Activated CD4-positive, alpha-beta memory T cell treated with anti-CD3 and anti-CD28 coated beads for 36 hours (primary cell): ENCODE data around the gene WDR33. TPM values are rescaled to one million over a fixed set of nuclear protein-coding genes. Genes with fewer than 3 reads are reported as not detected.

Source experiments
- CTCF ChIA-PET: fragments of 350-600 bp; sonication (Branson Sonifier 250); formaldehyde crosslinking; loops from one replicate; lab custom pipeline; 2021; ENCODE audit warnings: antibody characterized with exemption, inconsistent platforms; lab: Charles Lee
- POLR2A ChIA-PET: fragments of 350-600 bp; sonication (Branson Sonifier 250); formaldehyde crosslinking; loops from one replicate; lab custom pipeline; 2021; ENCODE audit warnings: antibody characterized with exemption; lab: Charles Lee
- DNase-seq: peaks from one replicate; pipeline ENCODE4 v3.0.0-alpha.2; 2020
- H3K27ac Mint-ChIP-seq: one replicate; pipeline ENCODE4 v1.8.0; 2021; ENCODE audit warnings: mixed read lengths
- H3K27me3 Mint-ChIP-seq: one replicate; pipeline ENCODE4 v1.8.0; 2021; ENCODE audit warnings: mixed read lengths
- H3K36me3 Mint-ChIP-seq: one replicate; pipeline ENCODE4 v1.8.0; 2021; ENCODE audit warnings: mixed read lengths
- H3K4me1 Mint-ChIP-seq: one replicate; pipeline ENCODE4 v1.8.0; 2021; ENCODE audit warnings: low read depth, mixed read lengths
- H3K4me3 Mint-ChIP-seq: one replicate; pipeline ENCODE4 v1.8.0; 2021; ENCODE audit warnings: mild to moderate bottlenecking, mixed read lengths
- H3K9me3 Mint-ChIP-seq: one replicate; pipeline ENCODE4 v1.8.0; 2021; ENCODE audit warnings: mixed read lengths
- intact Hi-C: fragments of 100-400 bp; cut with micrococcal nuclease; formaldehyde crosslinking; loops from one replicate; pipeline ENCODE4 v1.15.1; 2023
- total RNA-seq, 2 experiments: library from RNA; stranded (reverse); gene quantifications; one replicate each; pipeline ENCODE4 v1.2.3, GENCODE V29; 2021

Gene WDR33
- total RNA-seq, 2 experiments from 2014 or later, result 62.9 to 64.7 TPM

DNA sequence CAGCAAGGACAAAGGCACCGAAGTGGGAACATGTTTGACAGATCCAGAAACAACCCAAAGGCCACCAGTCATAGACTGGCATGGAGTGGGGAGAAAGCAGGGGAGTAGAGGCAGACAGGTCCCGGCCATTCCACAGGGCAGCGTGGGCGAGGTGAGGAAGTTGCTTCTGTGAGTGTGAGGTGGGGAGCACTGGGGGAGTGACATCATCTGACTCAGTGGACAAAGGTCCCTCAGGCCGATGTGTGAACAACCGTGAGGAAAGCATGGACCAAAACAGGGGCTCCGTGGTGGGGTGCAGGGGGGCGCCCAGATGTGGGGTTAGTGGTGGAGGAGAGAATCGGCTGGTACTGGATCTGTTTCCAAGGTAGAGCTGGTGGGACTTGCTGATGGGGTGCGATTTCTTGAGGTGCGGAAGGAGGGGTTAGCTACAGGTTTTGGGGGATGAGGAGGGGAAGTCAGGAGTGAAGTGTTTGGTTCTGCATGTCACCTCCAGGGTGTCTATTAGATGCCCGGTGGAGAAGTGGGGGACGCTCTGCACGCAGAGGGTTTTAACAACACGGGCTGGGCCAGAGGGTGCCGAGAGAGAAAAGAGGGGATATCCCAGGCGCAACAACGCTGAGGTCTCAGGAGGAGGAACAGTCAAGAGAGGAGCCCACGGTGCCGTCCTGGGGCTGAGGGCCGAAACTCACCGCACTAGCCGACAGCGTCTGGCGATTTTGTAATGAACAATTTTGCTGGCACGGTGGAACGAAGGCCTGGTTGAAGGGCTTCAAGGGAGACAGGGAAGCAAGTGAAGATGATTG, 112.2 kb downstream of the WDR33 start:
- H3K4me1 Mint-ChIP-seq, result peaks cover 21% of the 10 kb centered on the region
- no peak overlapping the region for H3K27ac Mint-ChIP-seq
- no peaks in the 10 kb centered on the region for H3K9me3 Mint-ChIP-seq
- no peak overlapping the region for H3K4me3 Mint-ChIP-seq
- DNase-seq, result no peak
- intact Hi-C loops, result no loop called here
- peaks cover 9% of the 10 kb centered on the region for H3K36me3 Mint-ChIP-seq
- ChIA-PET CTCF (no interaction called here), POLR2A (no interaction called here)
- H3K27me3 Mint-ChIP-seq, result no peaks in the 10 kb centered on the region

DNA sequence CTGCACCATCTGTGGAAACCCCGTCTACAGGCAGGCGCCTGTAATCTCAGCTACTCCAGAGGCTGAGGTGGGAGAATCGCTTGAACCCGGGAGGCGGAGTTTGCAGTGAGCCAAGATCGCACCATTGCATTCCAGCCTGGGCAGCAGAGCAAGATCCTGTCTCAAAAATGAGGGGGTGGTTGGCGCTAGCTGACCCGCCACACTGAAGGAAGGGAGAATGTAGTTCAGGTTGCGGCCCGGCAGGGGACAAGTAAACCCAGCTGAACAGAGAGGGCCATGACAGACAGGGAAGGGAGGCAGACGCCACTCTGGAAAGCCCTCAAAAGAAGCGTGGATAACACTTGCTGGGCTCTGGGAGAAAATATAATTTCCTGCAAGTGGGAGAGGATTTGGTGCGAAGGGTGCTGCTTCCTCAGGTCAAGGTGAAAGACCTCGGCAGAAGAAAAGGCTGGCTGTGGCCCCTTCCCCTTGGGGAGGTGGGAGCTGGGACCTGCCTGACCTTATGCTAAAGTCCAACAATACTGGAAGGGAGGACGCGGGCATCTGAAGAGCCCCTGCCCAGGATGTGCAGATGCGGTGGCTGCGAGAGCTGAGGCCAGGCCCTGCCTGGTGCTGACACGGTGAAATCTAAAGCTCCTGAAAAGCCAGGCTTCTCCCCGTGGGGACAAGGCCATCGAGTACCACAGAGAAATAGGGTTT, 113.3 kb downstream of the WDR33 start:
- no peak for DNase-seq
- H3K9me3 Mint-ChIP-seq, result no peaks in the 10 kb centered on the region
- H3K4me1 Mint-ChIP-seq, result peaks cover 12% of the 10 kb centered on the region
- no peak overlapping the region for H3K4me3 Mint-ChIP-seq
- ChIA-PET CTCF (no interaction called here), POLR2A (no interaction called here)
- no peaks in the 10 kb centered on the region for H3K27me3 Mint-ChIP-seq
- H3K27ac Mint-ChIP-seq, result no peak overlapping the region
- peaks cover 5% of the 10 kb centered on the region for H3K36me3 Mint-ChIP-seq
- intact Hi-C loops, result no loop called here

DNA sequence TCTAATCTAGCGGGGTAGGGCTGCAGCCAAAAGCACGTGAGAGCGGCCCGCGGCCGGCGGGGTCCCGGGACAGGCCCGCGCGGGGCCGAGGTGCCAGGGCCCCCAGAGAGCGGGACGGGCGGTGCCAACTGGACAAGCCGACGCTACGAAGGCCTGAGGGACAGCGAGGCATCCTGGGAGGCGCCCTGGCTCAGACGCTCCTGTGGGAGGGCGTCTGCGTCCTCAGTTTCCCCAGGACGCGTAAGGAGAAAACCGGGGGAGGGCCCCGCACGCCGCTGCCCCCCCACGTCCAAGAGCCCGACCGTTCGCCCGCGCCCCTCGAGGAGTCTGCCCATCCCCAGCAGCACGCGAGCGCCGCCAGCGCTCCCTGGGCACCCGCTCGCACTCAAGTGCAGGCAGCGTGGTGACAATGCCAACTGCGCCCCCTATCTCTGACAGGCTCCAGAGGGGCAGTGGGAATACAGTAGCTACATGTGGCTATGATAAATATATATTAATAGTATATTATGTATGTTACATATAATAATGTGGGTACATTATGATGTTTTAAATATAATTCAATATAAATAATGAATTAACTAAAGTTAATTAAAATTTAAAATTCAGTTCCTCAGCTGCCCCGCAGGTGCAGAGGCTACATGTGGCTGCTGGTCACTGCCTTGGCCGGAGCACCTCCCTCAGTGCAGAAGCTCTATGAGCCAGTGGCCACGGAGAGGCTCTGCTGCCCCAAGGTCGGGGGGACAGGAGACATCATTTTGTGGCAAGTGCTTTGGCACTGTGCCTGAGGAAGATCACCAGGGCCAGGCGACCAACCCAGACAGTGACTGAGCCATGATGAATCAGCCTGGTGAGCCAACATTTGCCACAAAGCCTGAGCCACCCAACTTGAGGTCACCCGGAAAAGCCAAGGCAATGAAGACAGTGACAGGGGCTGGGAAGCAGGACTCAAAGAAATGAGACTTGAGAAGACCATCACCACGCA, 115.2 kb downstream of the WDR33 start:
- DNase-seq, result peak; percentile 69
- H3K27ac Mint-ChIP-seq, result no peak overlapping the region
- intact Hi-C loops, result no loop called here
- H3K36me3 Mint-ChIP-seq, result no peaks in the 10 kb centered on the region
- ChIA-PET CTCF (interaction anchor here (0.6 to 1.7 kb wide), 5 partner anchors 9 to 104 kb away, joined by 3 to 8 read pairs (median 3); partner anchors contain the start of gene LIMS2), POLR2A (interaction anchor here (1.0 kb wide), 1 partner anchor 20 kb away, joined by 3 read pairs; no protein-coding TSS in a partner anchor)
- H3K9me3 Mint-ChIP-seq, result peaks cover 12% of the 10 kb centered on the region
- peaks cover 6% of the 10 kb centered on the region for H3K4me1 Mint-ChIP-seq
- no peak overlapping the region for H3K4me3 Mint-ChIP-seq
- H3K27me3 Mint-ChIP-seq, result no peaks in the 10 kb centered on the region

DNA sequence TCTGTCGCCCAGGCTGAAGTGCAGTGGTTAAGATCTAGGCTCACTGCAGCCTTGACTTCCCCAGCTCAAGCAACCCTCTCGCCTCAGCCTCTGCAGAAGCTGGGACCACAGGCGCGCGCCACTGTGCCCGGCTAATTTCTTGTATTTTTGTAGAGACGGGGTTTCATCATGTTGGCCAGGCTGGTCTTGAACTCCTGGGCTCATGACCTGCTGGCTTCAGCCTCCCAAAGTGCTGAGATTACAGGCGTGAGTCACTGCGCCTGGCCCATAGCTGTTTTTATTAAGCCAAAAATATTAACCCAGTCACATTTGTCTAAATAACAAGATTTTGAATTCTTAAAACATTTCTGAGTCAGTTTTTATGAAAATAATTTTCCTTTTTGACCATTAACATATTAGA, 116.0 kb downstream of the WDR33 start:
- no peak overlapping the region for H3K27ac Mint-ChIP-seq
- H3K36me3 Mint-ChIP-seq, result no peaks in the 10 kb centered on the region
- no peak for DNase-seq
- intact Hi-C loops, result no loop called here
- POLR2A ChIA-PET, result no interaction called here
- H3K4me3 Mint-ChIP-seq, result no peak overlapping the region
- no peaks in the 10 kb centered on the region for H3K27me3 Mint-ChIP-seq
- no peaks in the 10 kb centered on the region for H3K4me1 Mint-ChIP-seq
- CTCF ChIA-PET, result interaction anchor here (1.1 to 1.7 kb wide), 2 partner anchors 103 kb away, joined by 4 to 8 read pairs; no protein-coding TSS in a partner anchor
- H3K9me3 Mint-ChIP-seq, result peaks cover 20% of the 10 kb centered on the region

DNA sequence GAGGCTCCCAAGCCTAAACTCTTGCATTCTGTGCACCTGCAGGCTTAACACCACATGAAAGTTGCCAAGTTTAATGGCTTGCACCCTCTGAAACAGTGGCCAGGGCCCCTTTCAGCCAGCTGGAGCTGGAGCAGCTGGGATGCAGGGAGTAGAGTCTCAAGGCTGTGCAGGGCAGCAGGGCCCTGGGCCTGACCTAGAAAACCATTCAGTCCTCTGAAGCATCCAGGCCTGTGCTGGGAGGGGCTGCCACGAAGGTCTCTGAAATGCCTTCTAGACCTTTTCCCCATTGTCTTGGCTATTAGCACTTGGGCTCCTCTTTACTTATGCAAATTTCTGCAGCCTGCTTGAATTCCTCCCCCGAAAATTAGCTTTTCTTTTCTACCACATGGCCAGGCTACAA, 120.3 kb downstream of the WDR33 start:
- Mint-ChIP-seq H3K36me3 (peaks cover 5% of the 10 kb centered on the region), H3K9me3 (peaks cover 34% of the 10 kb centered on the region), H3K27ac (no peak overlapping the region), H3K4me3 (no peak overlapping the region), H3K4me1 (no peaks in the 10 kb centered on the region), H3K27me3 (peaks cover 4% of the 10 kb centered on the region)
- no peak for DNase-seq
- ChIA-PET POLR2A (no interaction called here), CTCF (no interaction called here)
- intact Hi-C loops, result no loop called here

DNA sequence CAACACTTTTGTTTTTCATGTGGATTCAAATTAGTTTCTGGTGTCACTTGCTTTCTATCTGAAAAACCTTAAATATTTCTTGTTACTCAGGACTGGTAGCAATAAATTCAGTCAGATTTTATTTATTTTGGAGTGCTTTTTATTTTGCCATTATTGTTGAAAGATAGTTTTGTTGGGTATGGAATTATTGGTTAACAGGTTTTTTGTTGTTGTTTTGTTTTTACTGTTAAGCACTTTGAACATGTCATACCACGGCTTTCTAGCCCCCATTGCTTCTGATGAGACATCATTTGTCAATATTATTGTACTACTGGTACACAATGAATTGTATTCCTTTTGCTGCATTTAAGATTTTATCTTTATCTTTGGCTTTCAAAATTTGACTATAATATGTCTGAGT, 122.6 kb downstream of the WDR33 start:
- POLR2A ChIA-PET, result no interaction called here

DNA sequence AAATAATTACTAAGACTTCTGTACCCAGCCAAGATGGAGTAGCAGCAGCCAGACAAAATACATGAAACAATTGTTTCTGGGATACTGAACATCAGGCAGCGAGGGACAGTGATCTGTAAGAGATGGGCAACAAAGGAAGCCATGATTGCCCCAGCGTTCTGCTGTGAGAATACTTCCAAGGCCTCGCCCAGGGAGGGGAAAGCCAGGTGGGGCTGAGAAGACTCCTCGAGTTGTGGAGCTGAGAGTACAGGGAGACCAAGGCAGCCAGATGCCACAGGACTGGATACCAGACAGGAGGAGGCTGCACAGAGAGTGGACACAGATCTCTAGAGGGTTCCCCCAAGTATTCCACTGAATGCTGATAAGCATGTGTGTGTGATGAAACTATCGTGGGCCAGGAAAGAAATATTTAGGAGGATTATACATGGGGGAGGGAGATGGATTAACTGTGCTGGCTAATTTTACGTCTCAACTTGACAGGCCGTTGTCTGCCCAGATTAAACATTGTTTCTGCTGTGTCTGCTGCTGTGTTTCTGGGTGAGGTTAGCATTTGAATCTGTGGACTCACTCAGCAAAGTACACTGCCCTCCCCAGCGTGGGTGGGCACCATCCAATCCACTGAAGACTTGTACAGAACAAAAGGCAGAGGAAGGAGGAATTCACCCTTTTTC, 125.4 kb downstream of the WDR33 start:
- intact Hi-C loops, result no loop called here
- H3K4me3 Mint-ChIP-seq, result no peak overlapping the region
- H3K4me1 Mint-ChIP-seq, result no peaks in the 10 kb centered on the region
- ChIA-PET CTCF (no interaction called here), POLR2A (no interaction called here)
- no peak for DNase-seq
- peaks cover 5% of the 10 kb centered on the region for H3K36me3 Mint-ChIP-seq
- H3K27me3 Mint-ChIP-seq, result peaks cover 4% of the 10 kb centered on the region
- H3K27ac Mint-ChIP-seq, result no peak overlapping the region
- peaks cover 20% of the 10 kb centered on the region for H3K9me3 Mint-ChIP-seq

More for the DNA sequence above, 122.6 kb downstream of the WDR33 start:
- peaks cover 4% of the 10 kb centered on the region for H3K27me3 Mint-ChIP-seq
- peaks cover 34% of the 10 kb centered on the region for H3K9me3 Mint-ChIP-seq
- no peak for DNase-seq
- H3K36me3 Mint-ChIP-seq, result peaks cover 5% of the 10 kb centered on the region
- H3K27ac Mint-ChIP-seq, result no peak overlapping the region
- no peak overlapping the region for H3K4me3 Mint-ChIP-seq
- no peaks in the 10 kb centered on the region for H3K4me1 Mint-ChIP-seq
- CTCF ChIA-PET, result no interaction called here
- intact Hi-C loops, result no loop called here

DNA sequence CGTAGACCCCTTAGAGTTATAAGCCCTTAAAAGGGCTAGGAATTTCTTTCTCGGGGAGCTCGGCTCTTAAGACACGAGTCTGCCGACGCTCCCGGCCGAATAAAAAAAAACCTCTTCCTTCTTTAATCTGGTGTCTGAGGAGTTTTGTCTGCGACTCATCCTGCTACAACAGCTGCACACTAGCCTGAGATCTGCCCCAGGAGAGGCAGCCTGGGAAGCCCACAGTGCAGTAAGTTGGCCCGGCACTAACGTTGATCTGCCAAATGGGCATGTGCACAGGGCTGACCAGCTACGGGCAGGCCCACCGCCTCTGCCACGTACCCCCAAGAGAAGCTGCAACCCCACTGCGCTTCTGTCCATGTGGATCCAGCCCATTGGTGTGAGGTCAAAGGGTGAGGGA, 127.2 kb downstream of the WDR33 start:
- intact Hi-C loops, result no loop called here
- H3K27ac Mint-ChIP-seq, result no peak overlapping the region
- peaks cover 2% of the 10 kb centered on the region for H3K36me3 Mint-ChIP-seq
- DNase-seq, result no peak
- H3K4me1 Mint-ChIP-seq, result no peaks in the 10 kb centered on the region
- POLR2A ChIA-PET, result no interaction called here
- no peak overlapping the region for H3K4me3 Mint-ChIP-seq
- H3K27me3 Mint-ChIP-seq, result peaks cover 4% of the 10 kb centered on the region
- CTCF ChIA-PET, result no interaction called here
- peaks cover 9% of the 10 kb centered on the region for H3K9me3 Mint-ChIP-seq

DNA sequence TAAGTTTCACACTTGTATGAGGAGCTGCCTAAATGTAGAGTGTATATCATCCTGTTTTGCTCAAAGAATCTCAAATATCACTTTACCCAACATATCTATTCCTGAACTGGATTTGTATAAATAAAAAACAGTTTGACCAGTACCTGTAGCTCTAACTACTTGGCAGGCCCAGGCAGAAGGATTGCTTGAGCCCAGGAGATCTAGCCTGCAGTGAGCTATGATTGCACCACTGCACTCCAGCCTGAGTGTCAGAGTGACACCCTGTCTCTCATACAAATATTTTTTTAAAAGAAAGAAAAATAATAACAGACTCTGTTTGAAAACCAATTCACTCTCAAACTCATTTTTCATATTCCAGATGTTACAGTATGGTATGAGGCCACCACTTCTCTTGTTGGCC, 127.9 kb downstream of the WDR33 start:
- Mint-ChIP-seq H3K9me3 (peaks cover 2% of the 10 kb centered on the region), H3K27me3 (peaks cover 3% of the 10 kb centered on the region), H3K4me1 (no peaks in the 10 kb centered on the region), H3K36me3 (no peaks in the 10 kb centered on the region), H3K4me3 (no peak overlapping the region), H3K27ac (no peak overlapping the region)
- DNase-seq, result no peak
- POLR2A ChIA-PET, result no interaction called here
- intact Hi-C loops, result no loop called here
- CTCF ChIA-PET, result interaction anchor here (0.9 kb wide), 1 partner anchor 33 kb away, joined by 5 read pairs; no protein-coding TSS in a partner anchor

DNA sequence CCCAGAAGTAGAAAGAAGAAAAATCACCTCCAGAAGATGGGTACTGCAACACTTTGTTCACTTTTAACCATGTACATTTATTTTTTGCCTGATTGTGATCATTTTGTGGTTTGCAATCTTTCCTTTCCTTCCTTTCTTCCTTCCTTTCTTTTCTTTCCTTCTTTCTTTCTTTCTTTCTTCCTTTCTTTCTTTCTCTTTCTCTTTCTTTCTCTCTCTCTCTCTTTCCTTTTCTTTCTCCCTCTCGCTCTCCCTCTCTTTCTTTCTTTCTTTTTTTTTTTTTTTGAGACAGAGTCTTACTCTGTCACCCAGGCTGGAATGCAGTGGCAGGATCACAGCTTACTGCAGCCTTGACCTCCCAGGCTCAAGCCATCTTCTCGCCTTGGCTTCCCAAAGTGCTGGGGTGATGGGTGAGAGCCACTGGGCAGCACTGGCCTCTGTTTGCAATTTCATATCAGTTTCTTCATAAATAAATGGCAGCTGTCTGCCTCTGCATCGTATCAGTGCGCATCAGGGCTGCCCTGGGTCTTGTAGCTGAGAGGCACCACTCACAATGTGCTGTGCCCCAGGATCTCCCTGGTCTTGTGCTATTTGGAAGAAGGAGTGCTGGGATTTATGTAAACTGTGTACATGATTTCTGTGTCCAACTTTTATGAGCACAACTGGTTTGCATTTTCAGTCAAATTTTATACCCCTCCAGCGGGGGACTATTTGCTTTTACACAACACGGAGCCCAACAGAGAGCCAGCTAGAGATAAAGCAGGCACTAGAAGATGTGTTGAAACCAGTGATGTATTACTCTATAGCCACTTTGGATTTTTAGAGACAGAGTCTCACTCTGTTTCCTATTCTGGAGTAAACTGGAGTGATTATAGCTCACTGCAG, 128.8 kb downstream of the WDR33 start:
- DNase-seq, result no peak
- H3K27ac Mint-ChIP-seq, result no peak overlapping the region
- no peaks in the 10 kb centered on the region for H3K27me3 Mint-ChIP-seq
- intact Hi-C loops, result no loop called here
- POLR2A ChIA-PET, result no interaction called here
- CTCF ChIA-PET, result interaction anchor here (0.9 kb wide), 1 partner anchor 32 kb away, joined by 5 read pairs; no protein-coding TSS in a partner anchor
- no peak overlapping the region for H3K4me3 Mint-ChIP-seq
- no peaks in the 10 kb centered on the region for H3K36me3 Mint-ChIP-seq
- no peaks in the 10 kb centered on the region for H3K4me1 Mint-ChIP-seq
- H3K9me3 Mint-ChIP-seq, result no peaks in the 10 kb centered on the region
